GM18907 (cell line): ENCODE measurements around the gene BICDL1.

Experiments
- ATAC-seq: cut with Tn5 transposase; IDR thresholded peaks from one replicate; pipeline ENCODE4 v1.9.1; 2021; ENCODE audit warnings: mild to moderate bottlenecking, moderate library complexity; ENCODE audit not compliant: unreplicated experiment

The BICDL1 gene

DNA sequence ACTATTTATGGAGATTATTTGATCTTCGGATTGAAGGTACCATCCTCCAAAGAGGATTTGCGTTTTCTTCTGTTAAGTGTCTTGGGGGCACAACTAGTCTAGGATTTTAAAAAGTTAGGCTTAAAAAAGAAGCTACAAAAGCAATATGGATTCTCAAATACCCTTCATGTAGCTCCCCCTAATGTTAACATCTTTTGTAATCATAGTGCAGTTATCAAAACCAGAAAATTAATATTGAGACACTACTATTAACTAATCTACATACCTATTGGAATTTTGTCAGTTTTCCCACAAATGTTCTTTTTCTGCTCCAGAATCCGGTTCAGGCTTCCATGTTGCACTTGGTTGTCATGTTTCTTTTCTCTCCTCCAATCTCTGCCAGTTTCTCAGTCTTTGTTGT is 62.5 kb downstream of the BICDL1 start:
- no peak for ATAC-seq

- ATAC-seq = no peak
These were observed 65.3 kb downstream of the BICDL1 start for GRCh38 chr12:120054293-120054692.

DNA sequence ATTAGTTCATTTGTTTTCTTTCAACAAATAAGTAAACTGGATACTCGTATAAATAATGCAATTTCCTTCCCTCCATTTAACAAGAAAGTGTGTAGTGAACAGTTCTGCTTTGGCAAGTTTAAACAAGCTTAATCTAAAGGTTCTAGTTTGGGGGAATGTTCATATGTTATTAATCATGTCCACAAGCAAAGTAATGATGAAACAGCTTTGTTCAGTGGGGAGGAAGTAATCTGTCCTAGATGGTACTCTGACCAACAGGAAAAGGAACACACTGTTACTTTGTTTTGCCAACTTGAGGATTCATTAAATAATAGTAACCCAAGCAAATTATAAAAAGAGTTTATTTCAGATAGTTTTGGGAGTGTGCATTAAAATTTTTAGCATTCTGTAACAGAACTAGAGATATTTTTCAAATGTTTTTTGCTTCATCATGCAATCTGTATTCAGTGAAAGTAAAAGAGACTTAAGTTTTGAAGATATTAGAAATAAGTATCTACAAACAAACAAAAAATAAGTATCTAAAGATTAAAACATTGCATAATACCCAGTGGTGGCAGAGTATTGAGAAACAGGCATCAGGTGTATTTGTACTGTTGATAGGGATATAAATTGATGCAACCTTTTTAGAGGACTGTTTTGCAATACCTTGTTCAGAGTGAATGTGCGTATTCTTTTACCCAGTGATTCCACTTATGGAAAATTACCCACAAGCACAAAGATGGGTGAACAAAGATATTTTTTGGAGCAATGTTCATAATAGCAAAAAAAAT is 66.4 kb downstream of the BICDL1 start:
- no peak for ATAC-seq

DNA sequence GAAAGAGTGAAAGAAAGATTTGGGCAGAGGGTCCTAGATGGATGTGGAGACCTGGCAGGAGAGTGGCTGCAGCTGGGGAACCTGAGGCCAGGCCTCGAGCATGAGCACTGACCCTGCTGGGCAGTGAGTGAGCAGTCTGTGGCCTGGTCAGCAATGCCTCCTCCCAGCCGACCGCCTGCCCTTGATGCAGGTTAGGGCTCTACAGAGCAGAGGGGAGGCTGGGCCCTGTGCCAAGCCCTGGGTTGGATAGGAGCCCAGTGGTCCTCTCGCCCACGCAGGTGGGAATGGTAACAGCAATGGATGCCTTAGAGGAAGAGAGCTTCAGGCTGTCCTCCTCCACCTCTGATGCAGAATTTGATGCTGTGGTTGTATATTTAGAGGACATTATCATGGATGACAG is 67.7 kb downstream of the BICDL1 start:
- no peak for ATAC-seq

DNA sequence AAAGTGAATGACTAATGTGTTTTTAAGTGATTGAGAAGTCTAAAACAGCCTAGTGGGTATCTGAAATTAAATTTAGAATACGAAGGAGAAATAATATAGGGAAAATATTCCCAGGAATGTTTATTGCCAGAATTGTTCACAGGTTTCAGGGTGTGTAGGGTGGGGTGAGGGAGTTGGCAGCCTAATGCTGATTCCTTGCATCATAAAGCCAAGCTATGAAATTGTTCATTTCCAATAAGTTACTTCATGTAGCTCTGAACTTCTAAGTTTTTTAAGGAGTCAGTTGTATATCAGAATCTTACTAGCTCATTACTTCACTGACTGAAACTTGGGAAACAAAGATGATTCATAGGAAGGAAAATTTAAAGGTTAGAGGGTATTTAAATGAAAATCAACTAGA is 71.2 kb downstream of the BICDL1 start:
- no peak for ATAC-seq

DNA sequence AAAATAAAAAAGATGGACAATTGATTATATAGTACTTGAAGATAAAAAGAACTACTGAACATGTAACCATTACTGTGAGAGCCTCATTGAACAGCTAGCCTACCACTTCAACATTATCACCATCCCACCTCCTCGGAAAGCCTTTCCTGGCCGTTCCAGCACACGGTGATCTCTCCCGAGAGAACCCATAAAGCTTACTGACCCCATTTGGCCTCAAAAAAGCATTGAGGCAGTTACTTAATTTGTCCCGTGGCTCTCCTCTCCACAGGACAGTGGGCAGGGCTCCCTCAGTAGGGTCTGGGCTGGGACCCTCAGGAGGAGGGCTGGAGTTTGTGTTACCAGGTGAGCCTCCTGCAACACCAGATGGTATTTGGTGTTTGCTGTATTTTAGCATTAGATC is 71.7 kb downstream of the BICDL1 start:
- ATAC-seq = no peak

GRCh38 chr12:120061575-120062214 is 72.7 kb downstream of the BICDL1 start:
- no peak for ATAC-seq

GRCh38 chr12:120062976-120063579 is 74.0 kb downstream of the BICDL1 start:
- no peak for ATAC-seq

DNA sequence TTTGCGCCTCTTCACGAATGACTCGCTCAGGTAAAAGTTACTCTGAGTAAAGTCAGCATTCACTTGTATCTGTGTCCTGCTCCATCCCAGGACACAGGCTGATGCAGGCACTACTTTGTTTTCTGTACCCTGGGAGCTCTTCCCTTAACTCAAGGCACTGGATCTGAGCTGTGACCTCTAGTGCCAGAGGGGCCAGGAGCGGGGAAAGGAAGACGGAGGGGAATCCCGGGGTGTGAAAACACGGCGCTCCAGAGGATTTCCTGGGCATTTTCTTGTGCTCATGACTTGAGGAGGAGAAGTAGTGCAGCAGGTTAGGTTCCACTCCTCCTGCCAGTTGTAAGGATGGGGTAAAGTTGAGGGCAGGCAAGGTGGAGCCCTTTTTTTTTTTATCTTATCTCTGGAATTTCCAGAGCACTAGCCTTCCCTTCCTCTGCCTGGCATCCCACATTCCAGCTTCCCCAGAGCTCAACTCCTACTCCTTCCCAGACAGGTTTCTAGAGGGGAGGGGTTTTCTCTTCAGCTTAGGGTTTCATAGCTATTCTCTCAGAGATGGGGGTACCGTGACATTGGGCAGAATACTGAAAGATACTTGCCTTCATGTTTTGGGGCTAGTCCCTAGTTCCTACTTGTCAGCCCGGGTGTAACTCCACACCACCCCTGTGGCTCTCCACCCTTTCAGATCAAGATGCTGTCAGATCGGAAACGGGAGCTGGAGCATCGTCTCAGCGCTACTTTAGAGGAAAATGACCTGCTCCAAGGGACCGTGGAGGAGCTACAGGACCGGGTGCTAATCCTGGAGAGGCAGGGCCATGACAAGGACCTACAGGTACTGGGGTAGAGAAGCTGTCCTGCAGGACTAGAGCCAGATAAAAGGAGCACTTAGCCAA is 75.3 kb downstream of the BICDL1 start:
- no peak for ATAC-seq

- ATAC-seq = no peak
These were observed 76.4 kb downstream of the BICDL1 start for GRCh38 chr12:120065472-120065871.

- no peak for ATAC-seq
These were observed 77.3 kb downstream of the BICDL1 start for GRCh38 chr12:120066341-120066740.

- no peak for ATAC-seq
These were observed 78.2 kb downstream of the BICDL1 start for GRCh38 chr12:120067084-120067869.

GRCh38 chr12:120067901-120068300 is 78.9 kb downstream of the BICDL1 start:
- no peak for ATAC-seq

DNA sequence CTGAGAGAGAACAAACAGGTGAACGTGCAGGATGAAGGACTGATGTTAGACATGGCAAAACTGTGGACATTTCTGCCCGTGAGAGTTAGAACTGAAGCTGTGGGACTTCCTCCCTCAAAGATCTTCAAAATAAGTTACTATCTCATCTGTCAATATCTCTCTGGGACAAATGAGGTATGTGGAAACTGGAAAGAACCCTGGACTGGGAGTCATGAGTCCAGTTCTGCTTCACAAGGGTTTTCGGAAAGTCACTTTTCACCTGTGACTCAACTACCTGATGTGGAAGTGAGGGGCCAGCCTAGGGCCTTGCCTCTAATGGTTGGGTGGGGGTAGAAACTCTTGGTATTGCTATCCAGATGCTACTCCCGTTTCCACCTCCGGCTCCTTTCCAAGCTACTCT is 80.2 kb downstream of the BICDL1 start:
- no peak for ATAC-seq

DNA sequence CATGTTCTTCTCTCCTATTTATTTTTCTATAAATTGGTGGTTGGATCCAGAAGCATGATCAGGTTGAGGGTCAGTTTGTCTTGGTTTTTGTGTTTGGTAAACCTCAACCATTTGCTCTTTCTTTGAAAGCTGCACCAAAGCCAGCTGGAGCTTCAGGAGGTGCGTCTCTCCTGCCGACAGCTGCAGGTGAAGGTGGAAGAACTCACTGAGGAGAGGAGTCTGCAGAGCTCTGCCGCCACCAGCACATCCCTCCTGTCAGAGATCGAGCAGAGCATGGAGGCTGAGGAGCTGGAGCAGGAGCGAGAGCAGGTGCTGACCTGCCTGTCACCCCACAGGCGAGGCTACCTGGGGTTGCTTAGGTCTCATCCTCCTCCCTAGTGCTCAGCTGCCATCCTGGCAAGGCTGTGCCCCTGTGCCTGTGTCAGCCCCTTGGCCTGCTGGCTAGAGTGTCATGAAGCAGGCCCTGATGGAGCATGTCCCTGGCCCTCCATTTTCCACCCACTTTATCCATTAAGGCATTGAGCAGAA is 82.5 kb downstream of the BICDL1 start:
- no peak for ATAC-seq

DNA sequence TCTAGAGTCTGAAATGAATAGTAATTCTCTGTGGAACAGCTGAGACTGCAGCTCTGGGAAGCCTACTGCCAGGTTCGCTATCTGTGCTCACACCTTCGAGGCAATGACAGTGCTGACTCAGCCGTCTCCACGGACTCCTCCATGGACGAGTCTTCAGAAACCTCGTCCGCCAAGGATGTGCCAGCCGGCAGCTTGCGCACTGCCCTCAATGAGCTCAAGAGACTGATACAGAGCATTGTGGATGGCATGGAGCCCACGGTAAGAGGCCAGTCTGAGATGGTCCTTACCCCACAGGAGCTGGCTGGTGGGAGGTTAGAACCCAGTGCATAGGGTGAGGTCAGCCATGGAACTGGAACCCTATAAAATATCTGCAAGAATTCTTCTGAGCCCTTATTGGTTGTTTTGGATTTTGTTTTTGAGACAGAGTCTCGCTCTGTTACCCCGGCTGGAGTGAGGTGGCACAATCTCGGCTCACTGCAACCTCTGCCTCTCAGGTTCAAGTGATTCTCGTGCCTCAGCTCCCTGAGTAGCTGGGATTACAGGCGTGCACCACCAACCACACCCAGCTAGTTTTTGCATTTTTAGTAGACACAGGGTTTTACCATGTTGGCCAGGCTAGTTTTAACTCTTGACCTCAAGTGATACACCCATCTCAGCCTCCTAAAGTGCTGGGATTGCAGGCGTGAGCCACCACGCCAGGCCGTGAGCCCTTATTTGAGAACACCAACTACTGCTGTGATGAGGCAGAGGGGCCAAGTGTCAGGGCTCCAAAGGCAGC is 83.6 kb downstream of the BICDL1 start:
- no peak for ATAC-seq

GRCh38 chr12:120075034-120075616 is 86.1 kb downstream of the BICDL1 start:
- ATAC-seq = no peak

GRCh38 chr12:120076651-120077050 is 87.6 kb downstream of the BICDL1 start:
- ATAC-seq = no peak

DNA sequence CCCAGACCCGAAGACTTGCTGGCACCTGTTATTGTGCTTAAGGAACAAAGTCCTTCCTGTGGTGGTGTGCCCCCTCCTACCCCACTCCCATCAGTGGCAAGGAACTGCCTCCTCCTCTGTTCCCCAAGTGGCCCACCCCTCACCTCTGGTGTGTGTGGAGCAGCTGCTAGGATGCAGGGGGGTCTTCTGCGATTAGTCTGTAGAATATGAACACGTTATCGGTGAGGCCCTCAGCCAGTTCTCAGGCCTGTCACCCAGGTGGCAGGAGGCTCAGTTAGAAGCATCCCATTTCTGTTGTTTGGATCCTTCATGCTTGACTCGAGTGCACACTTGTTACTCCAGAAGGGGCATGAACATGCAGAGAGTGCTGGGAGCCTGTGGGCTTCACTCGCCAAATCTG is 88.2 kb downstream of the BICDL1 start:
- ATAC-seq = no peak
